Measurements from ENCODE around the gene DACH1.

The DACH1 gene

GRCh38 chr13:71457645-71458044 lies 409.4 kb downstream of the DACH1 start:
- no peaks in the 10 kb centered on the region for H3K36me3 ChIP-seq
- no peaks in the 10 kb centered on the region for H3K27me3 ChIP-seq
- no peak overlapping the region for H3K4me3 ChIP-seq (ENCODE audit: low read depth, low read length)
- no peak for TF ChIP-seq CTCF (IDR thresholded peaks at IDR 0.05; ENCODE audit: low read depth, low read length)
- no peak for DNase-seq
- no peaks in the 10 kb centered on the region; the same call in 1 of the 2 replicates for H3K4me1 ChIP-seq
- H3K9me3 ChIP-seq, result no peaks in the 10 kb centered on the region

- H3K27me3 ChIP-seq, result no peaks in the 10 kb centered on the region
- H3K9me3 ChIP-seq, result no peaks in the 10 kb centered on the region
- H3K36me3 ChIP-seq, result no peaks in the 10 kb centered on the region
- TF ChIP-seq CTCF (IDR thresholded peaks at IDR 0.05; ENCODE audit: low read depth, low read length), result no peak
- no peak for DNase-seq
- no peaks in the 10 kb centered on the region; the same call in 1 of the 2 replicates for H3K4me1 ChIP-seq
- H3K4me3 ChIP-seq (ENCODE audit: low read depth, low read length), result no peak overlapping the region
Measured at GRCh38 chr13:71456136-71456535, 410.9 kb downstream of the DACH1 start.

GRCh38 chr13:71454509-71454908 lies 412.5 kb downstream of the DACH1 start:
- no peaks in the 10 kb centered on the region for H3K27me3 ChIP-seq
- no peaks in the 10 kb centered on the region for H3K36me3 ChIP-seq
- H3K4me3 ChIP-seq (ENCODE audit: low read depth, low read length), result no peak overlapping the region
- DNase-seq, result no peak
- H3K9me3 ChIP-seq, result no peaks in the 10 kb centered on the region
- H3K4me1 ChIP-seq, result no peaks in the 10 kb centered on the region; the same call in 1 of the 2 replicates
- TF ChIP-seq CTCF (IDR thresholded peaks at IDR 0.05; ENCODE audit: low read depth, low read length), result no peak

- Histone ChIP-seq H3K9me3 (no peaks in the 10 kb centered on the region), H3K4me3 (ENCODE audit: low read depth, low read length) (no peak overlapping the region), H3K4me1 (peaks cover 3% of the 10 kb centered on the region), H3K36me3 (no peaks in the 10 kb centered on the region; the same call in 1 of the 2 replicates), H3K27me3 (no peaks in the 10 kb centered on the region)
- no peak for TF ChIP-seq CTCF (IDR thresholded peaks at IDR 0.05; ENCODE audit: low read depth, low read length)
- no peak for DNase-seq
Measured at GRCh38 chr13:71448080-71448630, 418.8 kb downstream of the DACH1 start.

- no peak for TF ChIP-seq CTCF (IDR thresholded peaks at IDR 0.05; ENCODE audit: low read depth, low read length)
- Histone ChIP-seq H3K27me3 (no peaks in the 10 kb centered on the region), H3K36me3 (no peaks in the 10 kb centered on the region; the same call in 1 of the 2 replicates), H3K4me1 (no peaks in the 10 kb centered on the region; the same call in 1 of the 2 replicates), H3K9me3 (no peaks in the 10 kb centered on the region), H3K4me3 (ENCODE audit: low read depth, low read length) (no peak overlapping the region)
- DNase-seq, result no peak
Measured at GRCh38 chr13:71437704-71438103, 429.3 kb downstream of the DACH1 start.

GRCh38 chr13:71430681-71431080 lies 436.3 kb downstream of the DACH1 start:
- DNase-seq, result no peak
- Histone ChIP-seq H3K36me3 (no peaks in the 10 kb centered on the region), H3K27me3 (no peaks in the 10 kb centered on the region), H3K4me1 (no peaks in the 10 kb centered on the region; the same call in 1 of the 2 replicates), H3K4me3 (ENCODE audit: low read depth, low read length) (no peak overlapping the region), H3K9me3 (no peaks in the 10 kb centered on the region)
- no peak for TF ChIP-seq CTCF (IDR thresholded peaks at IDR 0.05; ENCODE audit: low read depth, low read length)
